ENCODE data around the gene NAV2. TPM values are rescaled to one million over a fixed set of nuclear protein-coding genes. Genes with fewer than 3 reads are reported as not detected.

NAV2 gene
- total RNA-seq, 1 donor from 2014 or later, result 17.6 TPM

DNA sequence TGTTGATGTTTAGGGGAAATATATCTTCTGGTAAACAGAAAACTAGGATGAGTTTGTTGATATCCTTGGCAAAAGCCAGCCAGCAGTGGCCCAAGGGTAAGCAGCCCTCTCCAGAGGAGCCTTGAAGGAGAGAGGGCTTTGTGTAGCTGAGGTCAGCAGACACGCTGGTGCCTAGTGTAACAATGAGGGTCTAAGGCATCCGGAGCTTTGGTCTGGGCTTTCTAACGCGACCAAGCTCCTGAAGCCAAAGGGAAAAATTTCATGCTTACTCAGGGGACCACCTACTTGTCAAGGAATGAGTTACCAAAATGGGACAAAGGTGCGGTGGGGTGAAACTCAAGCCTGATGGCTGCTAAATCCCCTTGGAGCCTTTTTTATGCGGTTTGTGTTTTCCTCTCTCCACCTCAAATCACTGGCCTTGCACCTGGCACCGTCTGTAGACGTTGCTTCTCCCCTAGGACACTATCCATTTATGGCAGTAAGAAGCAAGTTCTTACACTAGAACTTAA, 312.7 kb downstream of the NAV2 start:
- no peak for DNase-seq

DNA sequence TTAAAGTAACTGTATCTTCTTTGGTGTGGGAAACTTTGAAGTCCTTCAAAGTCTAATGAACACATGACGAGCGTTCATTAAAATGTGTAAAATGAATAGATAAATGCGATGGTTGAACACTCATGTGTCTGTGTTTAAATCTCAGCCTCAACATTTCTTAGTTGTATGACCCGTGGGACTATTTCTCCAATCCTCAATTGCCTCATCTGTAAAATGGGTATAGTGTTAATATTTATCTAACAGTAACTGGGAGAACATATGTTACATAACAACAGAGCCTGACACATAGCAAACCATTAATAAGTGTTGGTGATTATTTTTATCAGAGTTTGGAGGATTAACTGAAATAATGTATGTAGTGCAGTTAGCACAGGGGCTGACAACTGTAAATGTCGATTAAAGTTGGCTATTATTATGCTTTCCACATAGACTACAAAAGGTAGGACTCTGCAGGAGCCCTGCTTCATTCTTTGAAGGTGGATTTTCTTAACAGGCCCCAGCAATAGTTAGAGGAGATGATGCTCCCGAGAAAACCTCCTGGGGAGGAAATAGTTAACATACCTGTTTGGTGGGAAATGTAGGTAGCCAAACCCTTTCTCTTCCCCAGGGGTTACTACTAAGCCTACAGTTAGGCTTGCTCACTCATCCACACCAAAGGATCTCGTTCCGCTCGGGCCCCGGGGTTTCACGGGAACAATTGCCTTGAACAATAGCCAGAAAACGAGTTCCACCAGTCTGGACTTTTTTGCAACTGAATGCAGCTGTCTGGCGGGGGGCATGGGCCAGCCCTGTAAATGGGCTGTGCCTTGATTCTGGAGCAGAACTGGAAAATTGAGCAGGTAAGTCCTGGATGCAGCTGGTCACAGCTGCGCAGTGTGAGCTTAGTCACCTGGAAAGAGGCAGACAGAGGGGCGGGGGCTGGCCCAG, 314.3 kb downstream of the NAV2 start:
- DNase-seq, result no peak

DNA sequence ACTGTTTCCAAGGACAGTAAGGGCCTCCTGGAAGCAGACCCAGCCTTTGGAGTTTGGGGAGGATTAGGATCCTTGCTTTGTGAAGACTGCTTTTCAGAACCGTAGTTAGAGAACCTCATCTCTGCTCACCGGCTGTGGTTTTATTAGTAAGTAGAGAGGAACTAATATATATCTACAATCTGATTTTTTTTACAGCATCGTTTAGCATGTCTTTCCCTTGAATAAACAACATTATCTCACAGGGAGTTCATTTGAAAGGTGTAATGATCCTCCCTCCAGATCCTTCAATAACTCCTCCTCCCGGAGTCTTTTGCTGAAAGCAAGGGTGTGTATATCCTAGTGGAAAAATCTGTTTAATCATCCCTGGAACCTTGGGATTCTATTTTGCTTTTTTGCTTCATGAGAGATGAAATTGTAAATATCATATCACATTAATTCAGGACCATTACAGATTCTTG, 314.9 kb downstream of the NAV2 start:
- no peak for DNase-seq

DNA sequence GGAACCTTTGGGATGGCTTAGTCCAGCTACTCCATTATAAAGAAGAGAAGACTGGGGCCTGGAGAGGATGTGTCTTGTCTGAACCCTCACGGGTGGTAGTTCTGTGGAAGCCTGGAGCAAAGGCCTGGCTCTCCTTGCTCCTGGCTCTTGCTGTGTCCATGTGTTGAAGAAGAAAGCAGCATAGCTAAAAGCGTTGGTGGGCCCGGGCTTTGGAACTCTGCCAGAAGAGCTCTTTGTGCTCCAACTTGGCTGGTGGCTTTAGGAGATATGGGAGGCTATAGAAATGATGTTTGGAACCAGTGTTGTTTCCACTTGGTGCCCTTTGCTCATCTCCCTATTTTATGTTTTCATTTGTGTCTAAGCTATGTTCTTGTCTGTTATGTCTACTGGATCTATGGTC, 316.6 kb downstream of the NAV2 start:
- DNase-seq, result no peak

DNA sequence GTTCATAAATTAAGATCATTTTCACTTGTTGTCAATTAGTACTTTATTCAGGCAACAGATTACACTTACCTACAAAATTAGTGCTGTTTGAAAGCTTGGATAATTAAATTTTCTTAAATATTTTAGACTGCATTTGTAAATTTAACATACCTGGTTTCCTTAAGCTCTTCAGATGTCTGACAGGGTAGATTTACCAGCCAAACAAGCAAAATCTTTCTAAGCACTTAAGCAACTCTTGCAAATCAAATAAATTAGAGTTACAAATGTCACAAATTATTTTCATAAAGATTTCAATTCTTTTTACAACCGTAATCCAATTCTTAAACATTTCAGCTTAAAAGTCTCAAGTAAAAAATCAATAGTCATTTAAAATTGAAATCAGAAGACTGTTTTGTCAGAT, 317.8 kb downstream of the NAV2 start:
- no peak for DNase-seq

DNA sequence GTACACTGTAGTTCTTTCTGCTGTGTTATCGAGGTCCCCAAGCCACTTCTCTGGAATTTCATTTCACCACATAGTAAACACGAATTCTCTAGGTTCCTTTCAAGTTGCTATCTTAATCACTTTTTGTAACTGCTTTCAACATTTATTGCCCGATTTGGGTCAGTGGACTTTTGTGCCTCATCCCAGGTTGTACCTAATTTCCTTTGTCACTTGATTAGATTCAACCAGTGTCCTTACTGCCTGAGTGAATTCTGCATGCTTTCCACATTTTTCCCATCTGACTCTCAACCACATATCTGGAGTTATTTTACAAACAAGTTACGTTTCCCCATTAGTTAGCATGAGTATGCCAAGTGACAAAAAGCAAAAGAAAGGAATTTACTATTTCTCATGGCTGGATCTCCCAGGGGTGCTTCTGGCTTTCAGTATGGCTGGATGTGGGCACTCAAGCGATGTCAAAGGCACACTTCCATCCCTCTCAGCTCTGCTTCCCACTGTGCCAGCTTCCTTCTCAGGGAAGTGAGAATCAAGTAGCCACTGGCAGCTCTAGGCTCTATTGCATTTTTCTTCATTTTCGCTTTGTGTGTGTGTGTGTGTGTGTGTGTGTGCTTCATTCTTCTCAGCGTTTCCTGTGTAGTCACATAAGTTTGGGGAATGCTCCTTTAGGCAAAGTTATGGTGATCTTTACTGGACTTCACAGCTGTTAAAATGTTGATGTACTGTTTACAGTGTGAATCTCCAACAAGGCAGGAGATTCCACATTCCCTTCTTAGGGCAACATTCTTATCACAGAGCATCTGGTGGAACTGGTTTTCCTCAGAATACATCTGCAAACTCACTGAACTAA, 318.7 kb downstream of the NAV2 start:
- no peak for DNase-seq

DNA sequence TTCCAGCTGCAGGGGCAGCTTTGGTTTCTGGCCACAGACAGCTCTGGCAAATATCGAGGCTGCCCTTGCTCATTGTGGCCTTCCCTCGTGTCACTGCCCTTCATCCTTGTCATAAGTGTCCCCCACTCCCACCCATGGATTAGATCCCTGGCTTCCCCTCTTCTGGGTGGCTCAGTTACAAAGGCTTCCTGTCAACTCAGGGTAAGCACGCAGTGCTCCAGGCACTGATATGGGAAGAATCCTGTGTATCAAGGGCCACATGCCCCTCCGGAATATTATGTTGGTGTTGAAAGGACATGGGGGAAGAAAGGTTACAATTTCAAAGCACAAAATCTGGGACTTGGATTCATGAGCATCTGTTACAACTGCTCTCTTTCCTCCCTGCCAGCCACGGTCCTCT, 319.5 kb downstream of the NAV2 start:
- no peak for DNase-seq

DNA sequence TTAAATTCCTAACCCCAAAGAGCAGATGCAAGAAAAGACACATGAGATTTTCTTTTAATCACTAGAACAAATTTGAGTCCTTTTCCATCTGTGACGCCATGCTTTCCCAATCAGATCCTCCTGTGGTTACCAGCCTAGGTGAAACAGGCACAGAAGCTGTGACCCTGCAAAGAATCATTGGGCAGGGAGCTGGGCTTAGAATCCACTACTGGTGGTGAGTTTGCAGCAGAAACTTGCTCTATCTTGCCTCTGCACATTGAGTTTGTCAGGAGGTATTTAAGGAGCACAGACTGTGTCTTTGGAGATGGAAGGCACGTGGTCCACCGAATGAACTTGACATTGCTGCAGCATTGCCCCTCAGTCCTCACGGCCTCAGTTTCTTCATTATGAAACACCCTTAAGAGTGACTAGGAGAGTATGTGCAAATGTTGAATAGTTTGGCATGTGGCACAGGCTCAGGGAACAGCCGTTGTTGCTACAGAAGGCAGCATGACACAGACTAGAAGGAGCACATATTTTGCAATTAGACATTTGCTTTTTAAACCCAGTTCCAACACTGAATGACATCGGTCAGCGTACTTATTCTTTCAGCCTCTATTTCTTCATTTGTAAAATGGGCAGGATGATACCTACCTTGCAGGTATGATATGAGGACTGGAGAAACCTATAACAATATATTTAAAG, 320.1 kb downstream of the NAV2 start:
- DNase-seq, result no peak

DNA sequence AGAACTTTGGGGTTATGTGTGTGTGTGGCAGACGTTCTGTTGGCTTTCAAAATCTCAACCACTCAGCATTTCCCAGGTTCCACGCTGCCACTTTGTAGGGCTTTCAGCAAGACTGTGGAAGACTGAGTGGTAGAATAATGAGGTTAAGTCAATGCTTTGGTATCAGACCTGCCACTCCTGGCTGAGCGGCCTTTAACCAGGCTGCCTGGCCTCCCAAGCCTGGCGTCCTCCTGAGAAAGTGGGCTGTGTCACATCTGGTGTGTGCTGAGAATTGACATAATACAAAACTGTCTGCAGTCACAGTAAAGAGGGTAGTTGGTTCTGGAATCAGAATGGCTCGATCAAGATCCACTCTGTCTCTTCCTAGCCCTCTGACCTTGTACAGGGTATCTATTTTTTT, 321.2 kb downstream of the NAV2 start:
- DNase-seq, result no peak

DNA sequence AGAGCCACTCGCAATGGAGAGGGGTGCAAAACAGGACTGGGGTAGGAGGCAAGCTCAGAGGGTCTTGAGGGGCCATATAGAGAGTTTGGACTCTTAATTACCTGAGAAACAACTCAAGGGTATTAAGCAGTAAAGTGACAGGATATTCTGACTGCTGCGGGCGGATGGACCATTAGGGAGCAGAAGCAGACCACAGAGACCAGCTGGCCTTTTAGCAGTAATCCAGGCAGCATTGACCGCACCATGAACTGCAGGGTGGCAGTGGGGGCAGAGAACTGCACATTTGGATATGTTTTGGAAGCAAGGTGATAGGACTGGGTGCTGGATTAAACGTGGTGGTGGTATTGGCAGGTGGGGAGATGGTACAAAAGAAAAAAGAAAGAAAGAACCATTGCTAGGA, 322.3 kb downstream of the NAV2 start:
- DNase-seq, result no peak

DNA sequence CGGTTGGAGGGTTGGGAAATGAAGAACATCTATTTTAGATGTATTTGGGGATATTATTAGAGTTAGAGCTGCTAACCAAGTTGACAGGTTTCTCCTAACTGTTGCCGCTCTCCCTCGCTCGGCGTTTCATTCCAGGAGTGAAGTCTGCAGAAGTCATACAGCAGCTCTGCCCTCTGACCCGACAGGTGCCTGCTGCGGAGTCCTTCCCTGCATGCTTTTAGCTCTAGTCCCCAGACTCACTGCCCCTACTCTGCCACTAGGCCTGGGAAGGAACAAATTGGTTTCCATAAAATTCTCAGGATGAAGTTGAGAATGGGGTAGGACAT, 322.7 kb downstream of the NAV2 start:
- DNase-seq, result no peak

DNA sequence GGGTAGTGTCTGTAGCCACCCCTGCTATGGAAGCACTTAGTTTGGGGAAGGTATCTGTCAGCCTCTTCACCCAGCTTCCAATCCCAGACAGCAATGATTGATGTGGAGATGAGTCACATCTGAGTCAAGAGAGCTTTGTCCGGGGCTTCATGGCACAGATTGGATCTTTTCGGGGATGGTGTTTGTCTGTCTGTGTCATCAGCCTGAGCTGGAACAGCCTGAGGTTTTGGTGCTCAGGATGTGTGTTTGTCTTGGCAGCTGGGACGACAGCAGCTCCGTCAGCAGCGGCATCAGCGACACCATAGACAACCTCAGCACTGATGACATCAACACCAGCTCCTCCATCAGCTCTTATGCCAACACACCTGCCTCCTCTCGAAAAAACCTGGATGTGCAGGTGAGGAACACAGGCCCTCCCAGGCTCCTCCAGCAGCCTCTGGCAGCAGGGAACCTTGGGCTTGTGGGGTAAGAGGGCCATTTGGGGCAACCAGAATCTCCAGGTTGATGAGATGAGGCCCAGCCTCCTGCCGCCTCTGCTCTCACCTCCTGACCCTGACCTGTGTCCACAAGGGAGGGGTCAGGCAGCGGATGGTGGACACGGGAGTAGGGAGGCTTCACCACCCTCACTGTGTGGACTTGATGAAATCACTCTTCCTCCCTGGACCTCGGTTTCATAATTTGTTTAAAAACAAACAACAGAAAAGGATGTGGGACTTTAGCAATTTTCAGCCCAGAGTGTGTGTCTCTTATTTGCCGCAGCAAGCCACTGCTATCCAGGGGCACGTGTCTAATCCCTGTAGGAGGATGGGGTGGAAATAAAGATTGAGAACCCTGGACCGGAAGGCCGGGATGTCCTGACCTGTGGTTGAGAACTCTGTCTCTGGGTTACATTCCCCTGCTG, 323.3 kb downstream of the NAV2 start:
- no peak for DNase-seq

DNA sequence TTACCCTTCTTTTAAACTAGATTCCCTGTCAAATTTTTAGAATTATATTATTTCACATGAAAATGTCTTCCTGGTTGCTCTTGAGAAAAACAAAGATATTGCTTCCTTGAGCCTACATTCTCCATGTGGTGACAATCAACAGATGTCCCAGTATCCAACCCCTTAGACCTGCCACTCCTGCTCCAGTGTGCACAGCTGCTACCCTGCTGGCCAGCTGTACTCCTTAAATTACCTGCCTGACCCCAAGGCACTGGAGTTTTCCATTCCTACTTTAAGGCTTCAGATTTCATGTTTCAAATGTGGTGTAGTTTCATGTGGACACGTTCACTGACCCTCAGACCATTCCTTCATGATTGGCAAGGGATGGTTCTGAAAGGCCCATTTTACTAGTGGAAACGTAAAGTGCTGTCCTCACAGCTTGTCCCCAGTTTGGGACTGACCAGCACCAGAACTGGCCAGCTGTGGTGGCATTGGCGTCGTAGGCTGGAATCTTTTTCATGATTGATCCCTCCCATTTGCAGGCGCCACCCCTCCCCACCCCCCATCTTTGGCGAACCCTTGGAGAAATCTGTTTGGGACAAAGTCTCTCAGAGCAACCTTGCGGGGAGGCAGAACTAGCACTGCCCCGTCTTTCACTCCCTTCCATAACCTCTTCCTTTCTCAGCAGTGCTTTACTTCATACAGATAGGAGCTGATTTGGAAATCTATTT, 324.1 kb downstream of the NAV2 start:
- DNase-seq, result no peak

DNA sequence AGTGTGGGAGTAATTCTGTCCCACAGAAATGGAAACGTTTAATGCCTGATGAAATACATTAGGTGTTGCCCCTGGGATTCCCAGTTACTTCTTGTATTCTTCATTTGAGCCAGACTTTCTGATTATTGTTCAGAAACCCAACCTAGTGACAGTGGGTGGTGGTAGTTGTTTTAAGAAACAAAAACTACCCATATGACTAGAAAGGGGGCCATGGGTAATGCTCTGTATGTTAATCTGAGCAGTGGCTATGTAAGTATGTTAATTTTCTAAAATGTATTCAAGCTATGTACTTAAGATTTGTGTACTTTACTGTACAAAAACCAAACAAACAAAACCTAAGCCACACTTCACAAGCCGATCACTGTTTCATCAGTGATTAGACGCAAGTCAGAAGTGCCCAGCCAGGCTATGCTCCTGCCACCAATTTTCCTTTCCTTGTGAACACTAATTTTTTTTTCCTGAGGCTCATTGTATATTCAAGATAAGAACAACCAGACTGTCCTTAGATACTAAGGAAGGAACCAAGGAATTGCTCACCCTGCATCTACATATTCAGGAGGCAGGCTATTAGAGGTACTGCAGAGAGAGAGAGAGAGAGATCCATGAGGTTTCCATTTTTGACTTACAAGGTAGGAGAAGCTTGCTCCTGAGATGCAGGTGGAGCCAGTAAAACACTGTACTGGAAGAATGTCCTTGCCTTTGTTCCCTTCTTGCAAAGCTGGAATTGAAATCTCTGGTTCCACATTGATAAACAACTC, 324.9 kb downstream of the NAV2 start:
- DNase-seq, result no peak

DNA sequence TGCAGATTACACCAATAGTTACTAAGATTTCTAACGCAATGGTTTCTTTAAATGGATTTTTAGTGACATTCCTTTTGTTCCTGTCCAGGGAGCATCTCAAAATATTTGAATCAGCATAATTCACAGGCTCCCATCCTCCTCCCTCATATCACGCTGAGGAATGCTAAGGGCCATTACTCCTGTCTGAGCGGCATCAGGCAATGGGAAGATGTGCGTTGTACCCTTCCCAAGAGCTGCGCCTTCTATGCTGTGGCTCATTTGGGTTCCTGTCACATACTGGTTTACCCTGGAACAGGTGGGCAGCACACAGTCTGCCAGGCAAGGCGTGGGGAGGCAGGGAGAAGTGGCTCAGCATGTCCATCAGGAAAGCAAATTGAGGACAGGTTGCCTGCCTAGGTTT, 325.8 kb downstream of the NAV2 start:
- DNase-seq, result no peak

DNA sequence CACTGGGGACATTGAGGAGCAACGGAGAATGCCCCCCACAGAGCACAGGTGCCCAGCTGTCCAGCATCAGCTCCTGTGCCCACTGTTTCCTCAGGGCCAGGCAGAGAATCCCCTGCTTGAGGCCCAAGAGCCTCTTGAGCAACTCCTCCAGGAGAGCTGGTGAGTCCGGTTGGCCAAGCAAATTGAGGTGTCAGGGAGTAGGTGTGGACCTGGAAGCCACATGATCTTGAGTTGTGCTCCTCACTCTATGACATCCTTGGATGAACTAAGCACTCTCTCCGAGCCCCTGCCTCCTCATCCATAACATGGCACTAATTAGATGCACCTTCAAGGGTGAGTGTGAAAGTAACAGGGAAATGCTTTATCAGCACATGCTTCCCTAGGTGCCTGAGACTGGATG, 326.3 kb downstream of the NAV2 start:
- no peak for DNase-seq

DNA sequence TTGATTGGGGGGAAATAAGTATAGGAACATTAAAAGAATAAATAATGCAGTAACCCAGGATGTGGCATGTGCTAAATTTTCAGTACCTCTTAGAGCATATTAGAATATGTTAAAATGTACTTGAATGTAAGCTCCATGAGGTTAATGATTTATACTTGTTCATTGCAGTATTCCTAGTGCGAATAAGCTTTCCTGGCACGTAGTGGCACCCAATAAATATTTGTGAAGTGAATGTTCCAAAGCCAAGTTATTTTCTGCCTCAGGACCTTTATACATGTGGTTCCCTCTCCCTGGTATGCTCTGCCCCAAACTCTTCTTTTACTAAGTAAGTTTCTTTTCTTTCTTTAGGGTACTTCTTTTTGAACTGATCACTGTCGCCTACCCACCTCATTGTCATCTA, 328.9 kb downstream of the NAV2 start:
- DNase-seq, result no peak

DNA sequence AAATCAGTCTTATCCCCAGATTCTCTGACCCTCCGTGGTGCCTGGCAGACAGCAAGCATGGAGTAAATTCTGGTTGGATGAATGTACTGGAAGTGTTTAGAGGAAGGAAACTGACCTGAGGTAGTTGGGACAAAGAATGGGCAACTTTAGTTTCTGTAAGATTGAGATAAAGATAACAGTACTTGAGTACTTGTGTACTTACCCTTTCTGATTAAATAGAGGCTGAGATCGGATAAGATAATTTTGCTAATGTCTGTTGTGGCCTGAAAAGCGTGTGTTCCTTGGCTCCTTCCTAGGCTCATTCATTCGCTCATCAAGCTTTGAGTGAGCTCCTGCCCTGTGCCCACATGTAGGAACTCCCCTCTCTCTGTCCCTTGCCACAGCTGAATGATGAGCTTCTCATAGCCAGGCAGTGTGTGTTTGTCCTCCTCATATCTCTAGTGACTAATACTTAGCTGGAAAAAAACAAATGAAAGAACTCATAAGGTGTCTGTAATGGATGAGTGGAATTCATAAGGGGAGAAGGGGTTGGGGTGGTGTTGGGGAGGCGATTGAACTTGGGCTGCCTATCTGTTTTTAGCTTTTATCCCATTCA, 329.5 kb downstream of the NAV2 start:
- no peak for DNase-seq

DNA sequence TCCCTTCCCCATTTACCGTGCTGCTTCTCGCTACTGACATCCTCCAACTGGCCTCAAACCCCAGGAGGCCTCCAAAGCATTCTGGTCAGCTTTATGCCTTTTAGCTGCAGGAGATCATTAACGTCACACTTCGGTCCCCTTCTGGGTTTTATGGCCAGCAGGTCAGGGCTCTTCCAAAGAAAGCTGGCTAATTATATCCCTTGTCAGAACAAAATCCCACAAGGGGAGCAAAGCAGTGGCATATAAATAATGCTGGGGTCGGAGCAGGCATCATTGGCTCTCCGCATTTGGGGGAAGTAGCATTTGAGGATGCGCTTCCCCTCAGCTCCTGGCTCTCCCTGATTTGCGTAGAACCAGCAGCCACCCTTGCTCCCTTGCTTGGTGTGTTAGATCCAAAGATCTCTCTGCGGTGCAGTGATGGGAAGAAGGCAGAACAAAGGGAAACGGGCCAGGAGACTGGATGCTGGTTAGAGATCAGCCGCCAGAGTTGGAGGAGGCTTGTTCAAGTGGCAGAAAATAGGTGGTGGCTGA, 330.2 kb downstream of the NAV2 start:
- no peak for DNase-seq

DNA sequence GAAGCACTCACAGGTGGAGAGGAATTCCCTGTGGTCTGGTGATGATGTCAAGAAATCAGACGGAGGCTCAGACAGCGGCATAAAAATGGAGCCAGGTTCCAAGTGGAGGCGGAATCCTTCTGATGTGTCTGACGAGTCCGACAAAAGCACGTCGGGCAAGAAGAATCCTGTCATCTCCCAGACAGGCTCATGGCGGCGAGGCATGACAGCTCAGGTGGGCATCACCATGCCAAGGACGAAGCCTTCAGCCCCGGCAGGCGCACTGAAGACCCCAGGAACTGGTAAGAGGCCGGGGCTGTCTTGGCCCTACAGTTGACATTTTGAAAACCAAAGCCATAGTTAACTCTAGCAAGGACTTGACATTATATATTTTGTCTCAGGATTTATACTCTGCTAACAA, 331.4 kb downstream of the NAV2 start:
- no peak for DNase-seq

All from occipital lobe (tissue), 2 donors.